ENCODE data around the gene H2AZ1. TPM values are rescaled to one million over a fixed set of nuclear protein-coding genes. Genes with fewer than 3 reads are reported as not detected.

H2AZ1 gene
- total and polyA plus RNA-seq, 4 donors, result 28.5 to 139 (median 103) TPM

GRCh38 chr4:99950913-99951254 lies 809 bp upstream of the H2AZ1 start:
- WGBS, result under 1% methylated on average over 8 of the region's 8 CpGs
- H3K36me3 ChIP-seq (ENCODE audit: control insufficient read depth in 4 of 4, insufficient read depth in 3 of 4, low read depth in 1 of 4, low read length in 3 of 4), result no peaks in the 10 kb centered on the region
- peak overlapping the region; percentile 67 to 85 (median 77) for H3K4me3 ChIP-seq (ENCODE audit: low read depth in 1 of 3, low read length in 3 of 3)
- H3K4me1 ChIP-seq (ENCODE audit: control insufficient read depth in 4 of 4, insufficient read depth in 4 of 4, low read length in 3 of 4), result peaks cover 0 to 26% (median 18%) of the 10 kb centered on the region in 4 donors
- peak overlapping the region; percentile 40 to 73 for H3K9ac ChIP-seq (ENCODE audit: low read depth in 1 of 2, low read length in 2 of 2)
- no peaks in the 10 kb centered on the region for H3K9me3 ChIP-seq (ENCODE audit: control insufficient read depth in 4 of 4, low read length in 3 of 4)
- TF ChIP-seq FOXA2 (IDR thresholded peaks at IDR 0.05) (no peak), RAD21 (IDR thresholded peaks at IDR 0.05) (no peak), SP1 (IDR thresholded peaks at IDR 0.05) (no peak), FOXA1 (IDR thresholded peaks at IDR 0.05) (no peak), YY1 (IDR thresholded peaks at IDR 0.05) (no peak), HNF4A (conservative IDR thresholded peaks at IDR 0.05) (no peak), JUND (IDR thresholded peaks at IDR 0.05) (peak in 1 of 2 donors; percentile 1), HNF4G (IDR thresholded peaks at IDR 0.05) (no peak), GABPA (IDR thresholded peaks at IDR 0.05 in 1 of 2, conservative IDR thresholded peaks at IDR 0.05 in 1 of 2) (no peak)
- no peaks in the 10 kb centered on the region for H3K27me3 ChIP-seq (ENCODE audit: control insufficient read depth in 4 of 4, insufficient read depth in 4 of 4, low read length in 3 of 4)
- H3K27ac ChIP-seq (ENCODE audit: low read depth in 1 of 2, low read length in 2 of 2), result peak overlapping the region; percentile 57 to 72
- DNase-seq (ENCODE audit: low spot score), result no peak

- Histone ChIP-seq H3K27ac (ENCODE audit: low read depth in 1 of 2, low read length in 2 of 2) (peak overlapping the region; percentile 80 to 83), H3K36me3 (ENCODE audit: control insufficient read depth in 4 of 4, insufficient read depth in 3 of 4, low read depth in 1 of 4, low read length in 3 of 4) (no peaks in the 10 kb centered on the region), H3K4me1 (ENCODE audit: control insufficient read depth in 4 of 4, insufficient read depth in 4 of 4, low read length in 3 of 4) (peaks cover 2 to 36% (median 24%) of the 10 kb centered on the region in 4 donors), H3K27me3 (ENCODE audit: control insufficient read depth in 4 of 4, insufficient read depth in 4 of 4, low read length in 3 of 4) (no peaks in the 10 kb centered on the region), H3K9ac (ENCODE audit: low read depth in 1 of 2, low read length in 2 of 2) (peak overlapping the region; percentile 41 to 85), H3K4me3 (ENCODE audit: low read depth in 1 of 3, low read length in 3 of 3) (peak overlapping the region; percentile 74 to 84 (median 77)), H3K9me3 (ENCODE audit: control insufficient read depth in 4 of 4, low read length in 3 of 4) (no peaks in the 10 kb centered on the region)
- DNase-seq (ENCODE audit: low spot score), result peak; percentile 84
- TF ChIP-seq JUND (IDR thresholded peaks at IDR 0.05) (peak in 1 of 2 donors; percentile 33), RAD21 (IDR thresholded peaks at IDR 0.05) (peak; percentile 87 to 92), FOXA1 (IDR thresholded peaks at IDR 0.05) (peak; percentile 11), MAX (IDR thresholded peaks at IDR 0.05) (peak; percentile 25), SP1 (IDR thresholded peaks at IDR 0.05) (peak; percentile 41), HNF4G (IDR thresholded peaks at IDR 0.05) (no peak), ATF3 (IDR thresholded peaks at IDR 0.05) (peak; percentile 93), ZBTB33 (IDR thresholded peaks at IDR 0.05) (no peak), CTCF (IDR thresholded peaks at IDR 0.05; ENCODE audit: low read depth, low read length, missing input control) (peak; percentile 85), TAF1 (conservative IDR thresholded peaks at IDR 0.05) (no peak), GABPA (IDR thresholded peaks at IDR 0.05 in 1 of 2, conservative IDR thresholded peaks at IDR 0.05 in 1 of 2) (peak in 1 of 2 donors; percentile 56), YY1 (IDR thresholded peaks at IDR 0.05) (peak; percentile 52)
- WGBS, result under 1% methylated on average over 98 of the region's 98 CpGs
Measured at GRCh38 chr4:99949034-99949998, 759 bp downstream of the H2AZ1 start.
